Forelimb muscle (tissue), 1 donor: ENCODE data around the gene ARHGAP5. TPM values are rescaled to one million over a fixed set of nuclear protein-coding genes. Genes with fewer than 3 reads are reported as not detected.
A peak's percentile ranks its signal among the peaks of the same experiment; 100 is the strongest.
"Not testable (repeated sequence)": the region's sequence is repeated elsewhere in the genome, so short reads cannot be mapped to it uniquely, and the experiment has no call there.

Experiments used
- DNase-seq: peaks from one replicate; pipeline ENCODE4 v3.0.0-alpha.2; 2013; ENCODE audit warnings: low read depth
- polyA plus RNA-seq: library from polyadenylated mRNA; unstranded; fragments of 120-200 nt; gene quantifications from one replicate; pipeline ENCODE4 v1.2.1, GENCODE V29; 2013; ENCODE audit not compliant: insufficient read length

Gene ARHGAP5
- polyA plus RNA-seq, 1 donor, result 38.6 TPM

DNA sequence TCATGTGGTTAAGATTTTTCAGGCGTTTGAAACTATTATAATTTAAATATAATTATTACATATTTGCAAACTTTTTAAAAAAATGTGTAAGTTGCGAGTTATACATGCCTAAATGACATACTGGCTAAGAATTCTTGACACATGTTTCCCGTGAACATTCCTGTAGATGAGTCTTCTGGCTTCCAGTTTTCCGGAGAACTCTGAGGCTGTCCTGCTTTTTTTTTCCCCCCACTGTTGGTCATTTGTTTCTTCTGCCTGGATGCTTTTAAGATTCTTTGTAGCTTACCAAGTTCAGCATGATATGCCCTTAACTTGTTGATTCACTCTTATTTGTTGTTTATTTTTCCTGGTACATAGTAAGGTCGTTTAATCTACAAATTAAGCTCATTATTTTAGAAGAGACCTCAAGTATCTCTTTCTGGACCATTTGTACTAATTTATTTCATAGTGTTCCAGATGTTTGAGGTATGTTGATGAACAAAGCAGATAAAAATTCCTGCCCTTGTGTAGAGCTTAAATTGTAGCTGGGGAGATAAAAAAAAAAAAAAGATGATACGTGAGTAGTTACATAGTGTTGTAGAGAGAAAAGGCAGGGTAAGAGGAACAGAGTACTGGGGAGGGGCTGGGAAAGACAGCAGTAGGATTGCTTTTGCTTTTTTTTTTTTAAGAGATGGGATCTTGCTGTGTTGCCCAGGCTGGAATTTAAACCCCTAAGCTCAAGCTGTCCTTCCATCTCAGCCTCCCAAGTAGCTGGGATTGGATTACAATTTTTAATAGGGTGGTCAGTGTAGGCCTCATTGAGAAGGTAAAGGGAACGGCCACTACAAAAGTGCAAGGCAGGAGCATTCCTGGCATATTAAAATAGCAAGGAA lies 32.8 kb downstream of the ARHGAP5 start:
- no peak for DNase-seq

DNA sequence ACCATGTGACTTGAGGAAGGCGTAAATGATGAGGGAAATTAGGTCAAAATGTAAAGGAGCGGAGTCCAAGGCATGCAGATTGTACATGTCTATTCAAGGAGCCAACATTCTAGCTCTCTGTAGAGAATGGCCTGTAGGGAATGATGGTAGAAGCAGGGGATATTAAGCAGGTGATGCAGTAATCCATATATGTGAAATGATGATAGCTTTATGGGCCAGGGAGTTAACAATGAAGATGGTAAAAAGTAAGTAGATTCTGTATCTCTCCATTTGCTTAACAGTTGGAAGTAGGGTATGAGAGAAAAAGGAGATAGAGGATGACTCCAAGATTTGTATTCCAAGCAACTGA lies 33.4 kb downstream of the ARHGAP5 start:
- no peak for DNase-seq

DNA sequence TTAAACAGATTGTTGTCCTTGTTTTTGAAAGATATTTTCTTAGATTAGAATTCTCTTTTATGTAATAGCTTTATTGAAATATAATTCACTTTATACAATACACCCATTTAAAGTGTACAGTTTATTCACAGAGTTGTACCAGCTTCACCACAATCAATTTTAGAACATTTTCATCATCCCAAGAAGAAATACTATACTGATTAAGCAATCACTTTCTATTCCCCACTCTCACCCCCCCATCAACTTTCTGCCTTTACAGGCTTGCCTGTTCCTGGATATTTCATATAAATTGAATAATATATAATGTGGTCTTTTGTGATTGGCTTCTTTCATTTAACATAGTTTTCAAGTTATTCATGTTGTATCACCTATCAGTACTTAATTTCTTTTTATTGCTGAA lies 44.4 kb downstream of the ARHGAP5 start:
- DNase-seq, result no peak

- DNase-seq, result no peak
Observed at GRCh38 chr14:32121948-32122347, 44.8 kb downstream of the ARHGAP5 start.

DNA sequence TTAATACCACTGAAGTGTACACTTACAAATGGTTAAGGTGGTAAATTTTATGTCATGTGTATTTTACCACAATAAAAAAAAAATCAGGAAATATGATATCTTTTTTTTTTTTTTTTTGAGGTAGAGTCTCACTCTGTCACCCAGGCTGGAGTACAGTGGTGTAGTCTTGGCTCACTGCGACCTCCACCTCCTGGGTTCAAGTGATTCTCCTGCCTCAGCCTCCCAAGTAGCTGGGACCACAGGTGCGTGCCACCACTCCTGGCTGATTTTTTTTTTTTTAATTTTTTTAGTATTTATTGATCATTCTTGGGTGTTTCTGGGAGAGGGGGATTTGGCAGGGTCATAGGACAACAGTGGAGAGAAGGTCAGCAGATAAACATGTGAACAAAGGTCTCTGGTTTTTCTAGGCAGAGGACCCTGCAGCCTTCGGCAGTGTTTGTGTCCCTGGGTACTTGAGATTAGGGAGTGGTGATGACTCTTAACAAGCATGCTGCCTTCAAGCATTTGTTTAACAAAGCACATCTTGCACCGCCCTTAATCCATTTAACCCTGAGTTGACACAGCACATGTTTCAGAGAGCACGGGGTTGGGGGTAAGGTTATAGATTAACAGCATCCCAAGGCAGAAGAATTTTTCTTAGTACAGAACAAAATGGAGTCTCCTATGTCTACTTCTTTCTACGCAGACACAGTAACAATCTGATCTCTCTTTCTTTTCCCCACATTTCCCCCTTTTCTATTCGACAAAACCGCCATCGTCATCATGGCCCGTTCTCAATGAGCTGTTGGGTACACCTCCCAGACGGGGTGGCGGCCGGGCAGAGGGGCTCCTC lies 50.0 kb downstream of the ARHGAP5 start:
- DNase-seq, result not testable (repeated sequence)

DNA sequence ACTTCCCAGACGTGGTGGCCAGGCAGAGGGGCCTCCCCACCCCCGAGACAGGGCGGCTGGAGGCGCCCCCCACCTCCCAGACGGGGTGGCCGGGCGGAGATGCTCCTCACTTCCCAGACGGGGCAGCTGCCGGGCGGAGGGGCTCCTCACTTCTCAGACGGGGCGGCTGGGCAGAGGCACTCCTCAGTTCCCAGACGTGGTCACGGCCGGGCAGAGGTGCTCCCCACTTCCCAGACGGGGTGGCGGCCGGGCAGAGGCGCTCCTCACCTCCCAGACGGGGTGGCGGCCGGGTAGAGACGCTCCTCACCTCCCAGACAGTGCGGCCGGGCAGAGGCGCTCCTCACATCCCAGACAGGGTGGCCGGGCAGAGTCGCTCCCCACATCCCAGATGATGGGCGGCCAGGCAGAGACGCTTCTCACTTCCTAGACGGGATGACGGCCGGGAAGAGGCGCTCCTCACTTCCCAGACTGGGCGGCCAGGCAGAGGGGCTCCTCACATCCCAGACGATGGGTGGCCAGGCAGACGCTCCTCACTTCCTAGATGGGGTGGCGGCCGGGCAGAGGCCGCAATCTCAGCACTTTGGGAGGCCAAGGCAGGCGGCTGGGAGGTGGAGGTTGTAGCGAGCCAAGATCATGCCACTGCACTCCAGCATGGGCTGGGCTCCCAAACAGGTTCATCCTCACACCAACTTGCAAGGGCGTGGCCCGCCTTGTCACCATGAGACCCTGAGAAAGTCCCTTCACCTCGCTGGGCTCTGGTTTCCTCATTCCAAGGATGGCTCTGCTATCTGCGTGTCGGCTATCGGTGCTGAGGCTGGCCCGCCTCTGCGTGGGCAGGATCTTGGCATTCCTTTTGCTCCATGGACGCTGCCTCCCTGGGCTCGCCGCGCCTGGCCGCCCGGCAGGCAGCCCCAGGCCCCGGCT lies 50.9 kb downstream of the ARHGAP5 start:
- not testable (repeated sequence) for DNase-seq

DNA sequence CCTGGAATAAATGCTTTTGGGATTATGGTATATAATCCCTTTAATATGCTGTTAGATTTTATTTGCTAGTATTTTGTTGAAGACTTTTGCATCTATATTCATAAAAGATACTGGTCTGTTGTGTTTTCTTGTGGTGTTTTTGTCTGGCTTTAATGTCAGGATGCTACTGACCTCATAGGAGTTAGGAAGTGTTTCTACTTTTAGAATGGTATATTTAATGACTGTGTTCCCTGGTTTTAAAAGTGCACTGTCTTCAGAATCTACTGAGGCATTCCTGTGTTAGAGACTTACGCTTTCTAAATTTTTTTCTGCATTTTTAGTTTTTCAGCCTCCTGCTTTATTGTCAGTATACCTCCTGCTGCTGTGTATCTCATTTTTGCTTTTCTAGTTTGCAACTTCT lies 51.6 kb downstream of the ARHGAP5 start:
- no peak for DNase-seq

GRCh38 chr14:32129124-32129523 lies 52.0 kb downstream of the ARHGAP5 start:
- DNase-seq, result peak; percentile 22

GRCh38 chr14:32131689-32132088 lies 54.6 kb downstream of the ARHGAP5 start:
- not testable (repeated sequence) for DNase-seq

- DNase-seq, result no peak
Observed at GRCh38 chr14:32134448-32135097, 57.5 kb downstream of the ARHGAP5 start.

GRCh38 chr14:32136027-32136825 lies 59.1 kb downstream of the ARHGAP5 start:
- no peak for DNase-seq

GRCh38 chr14:32137313-32137712 lies 60.2 kb downstream of the ARHGAP5 start:
- DNase-seq, result no peak

- DNase-seq, result no peak
Observed at GRCh38 chr14:32137892-32138291, 60.8 kb downstream of the ARHGAP5 start.

GRCh38 chr14:32142341-32142740 lies 65.2 kb downstream of the ARHGAP5 start:
- DNase-seq, result no peak

DNA sequence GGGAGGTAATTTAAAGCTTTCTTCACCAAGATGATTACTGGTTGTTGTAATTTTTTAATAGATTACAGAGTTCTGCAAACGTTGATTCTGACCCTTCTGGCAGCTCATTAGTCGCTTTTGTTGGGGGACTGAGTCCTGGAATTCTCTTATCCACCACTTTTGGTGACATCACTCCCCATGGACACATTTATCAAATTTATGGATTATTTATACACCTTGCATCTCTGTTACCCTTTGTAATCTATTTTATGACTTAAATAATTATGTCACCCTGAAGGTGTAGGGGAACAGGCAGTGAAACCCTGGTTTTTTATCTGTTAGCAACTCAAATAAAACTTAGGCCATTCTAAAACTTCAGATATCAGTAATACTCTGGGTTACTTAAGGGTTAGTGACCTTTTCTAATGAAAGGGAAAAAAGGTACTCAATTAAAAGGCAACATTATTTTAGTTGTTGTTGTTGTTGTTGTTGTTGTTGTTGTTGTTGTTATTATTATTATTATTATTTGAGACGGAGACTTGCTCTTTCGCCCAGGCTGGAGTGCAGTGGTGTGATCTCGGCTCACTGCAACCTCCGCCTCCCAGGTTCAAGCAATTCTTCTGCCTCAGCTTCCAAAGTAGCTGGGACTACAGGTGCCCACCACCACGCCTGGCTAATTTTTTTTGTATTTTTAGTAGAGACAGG lies 65.8 kb downstream of the ARHGAP5 start:
- no peak for DNase-seq

GRCh38 chr14:32150392-32150791 lies 73.3 kb downstream of the ARHGAP5 start:
- DNase-seq, result no peak

GRCh38 chr14:32166029-32166428 lies 88.9 kb downstream of the ARHGAP5 start:
- no peak for DNase-seq

- DNase-seq, result no peak
Observed at GRCh38 chr14:32166924-32167323, 89.8 kb downstream of the ARHGAP5 start.

GRCh38 chr14:32167907-32168306 lies 90.8 kb downstream of the ARHGAP5 start:
- DNase-seq, result no peak

GRCh38 chr14:32169191-32169590 lies 92.1 kb downstream of the ARHGAP5 start:
- no peak for DNase-seq
